HG03354 (cell line): Measurements from ENCODE around the gene CDK5R2.

Experiments used
- ATAC-seq: cut with Tn5 transposase; IDR thresholded peaks from one replicate; pipeline ENCODE4 v1.9.1; 2021; ENCODE audit warnings: mild to moderate bottlenecking; ENCODE audit not compliant: unreplicated experiment, poor library complexity, severe bottlenecking

CDK5R2 gene

DNA sequence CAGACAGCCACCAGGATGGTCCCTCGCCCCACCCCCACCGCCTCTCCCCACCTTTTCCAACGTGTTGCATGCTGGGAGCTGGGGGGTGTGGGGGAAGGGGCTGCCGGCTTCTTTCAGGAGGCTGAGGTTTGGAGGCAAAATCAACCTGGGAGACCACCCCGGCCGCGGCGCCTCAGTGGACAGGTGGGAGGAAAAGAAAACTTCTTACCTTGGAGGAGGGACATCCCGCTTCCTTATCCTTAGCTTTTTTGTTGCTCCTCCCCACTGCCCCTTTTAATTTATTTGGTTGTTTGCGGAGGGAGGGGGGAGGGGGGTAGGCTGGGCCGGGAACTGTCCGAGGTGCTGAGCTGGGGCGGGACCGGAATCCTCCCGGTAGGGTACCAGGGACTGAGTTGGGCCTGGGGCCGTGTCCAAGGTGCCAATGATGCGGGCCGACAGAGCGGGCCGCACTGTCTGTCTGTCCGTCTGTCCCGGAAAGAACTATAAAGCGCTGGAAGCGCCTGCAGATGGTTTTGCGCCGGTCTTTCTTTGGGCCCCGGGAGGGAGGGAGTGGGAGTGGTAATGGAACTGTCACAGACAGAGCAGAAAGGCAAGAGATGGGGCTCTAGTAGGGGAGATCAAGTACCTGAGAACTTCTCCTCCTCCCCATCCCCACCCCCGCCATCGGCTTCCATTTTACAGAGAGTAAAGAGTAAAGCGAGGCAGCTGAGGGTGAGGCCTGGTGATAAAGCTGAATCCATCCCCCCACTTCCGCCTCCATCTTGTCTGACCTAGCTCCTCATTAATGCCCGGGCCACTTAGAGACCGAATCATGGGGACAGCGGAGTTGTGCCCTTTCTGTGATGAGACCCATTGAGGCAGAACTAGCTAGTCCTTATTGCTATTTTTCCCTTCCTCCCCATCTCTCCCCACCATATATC, 2.4 kb downstream of the CDK5R2 start:
- no peak for ATAC-seq

DNA sequence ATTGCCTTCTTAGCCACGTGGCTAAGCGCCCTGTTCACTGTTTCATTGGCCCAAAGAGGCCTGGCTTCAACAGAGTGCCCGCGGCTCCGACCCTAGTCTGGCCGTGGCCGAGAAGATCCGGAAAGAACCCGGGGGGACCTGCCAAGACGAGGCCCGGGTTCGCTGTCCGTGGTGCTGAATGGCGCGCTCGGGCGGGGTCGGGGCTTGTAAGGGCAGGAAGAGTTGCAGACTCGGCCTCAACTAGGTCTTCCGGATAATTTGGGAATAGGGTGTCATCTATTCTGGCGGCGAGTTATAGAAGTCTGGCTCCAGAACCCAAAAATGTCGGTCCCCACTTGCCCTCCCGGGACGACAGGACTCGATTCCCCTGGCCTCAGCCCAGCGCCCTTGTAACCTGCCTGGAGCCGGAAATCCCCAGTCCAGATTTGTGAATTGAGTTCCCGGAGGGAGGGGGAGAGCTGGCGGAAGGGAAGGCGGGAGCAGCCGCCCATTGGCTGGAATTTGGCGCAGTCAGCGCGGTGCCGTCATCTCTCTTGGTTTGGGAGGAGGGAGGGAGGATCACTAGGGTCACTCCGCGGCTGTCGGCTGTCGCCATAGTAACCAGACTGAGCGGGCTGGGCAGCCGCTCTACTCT, 3.5 kb downstream of the CDK5R2 start:
- no peak for ATAC-seq

DNA sequence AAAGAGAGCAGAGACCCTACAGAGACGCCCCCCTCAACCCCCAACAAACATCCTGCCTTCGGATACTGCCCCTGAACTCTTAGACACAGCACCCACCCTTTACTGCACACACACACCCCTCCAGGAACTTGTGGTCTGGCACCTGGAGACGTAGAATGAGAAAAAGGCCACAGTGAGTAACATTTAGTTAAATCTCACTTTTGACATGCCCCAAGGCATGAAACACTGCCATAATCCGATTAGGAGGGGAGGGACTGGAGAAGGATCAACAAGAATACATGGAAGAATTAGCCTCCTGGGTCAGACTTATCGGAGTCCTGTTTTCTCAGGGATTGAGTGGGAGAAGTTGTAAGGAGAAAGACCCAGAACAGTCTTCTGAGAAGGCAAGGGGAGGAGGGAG, 4.1 kb downstream of the CDK5R2 start:
- ATAC-seq, result no peak

DNA sequence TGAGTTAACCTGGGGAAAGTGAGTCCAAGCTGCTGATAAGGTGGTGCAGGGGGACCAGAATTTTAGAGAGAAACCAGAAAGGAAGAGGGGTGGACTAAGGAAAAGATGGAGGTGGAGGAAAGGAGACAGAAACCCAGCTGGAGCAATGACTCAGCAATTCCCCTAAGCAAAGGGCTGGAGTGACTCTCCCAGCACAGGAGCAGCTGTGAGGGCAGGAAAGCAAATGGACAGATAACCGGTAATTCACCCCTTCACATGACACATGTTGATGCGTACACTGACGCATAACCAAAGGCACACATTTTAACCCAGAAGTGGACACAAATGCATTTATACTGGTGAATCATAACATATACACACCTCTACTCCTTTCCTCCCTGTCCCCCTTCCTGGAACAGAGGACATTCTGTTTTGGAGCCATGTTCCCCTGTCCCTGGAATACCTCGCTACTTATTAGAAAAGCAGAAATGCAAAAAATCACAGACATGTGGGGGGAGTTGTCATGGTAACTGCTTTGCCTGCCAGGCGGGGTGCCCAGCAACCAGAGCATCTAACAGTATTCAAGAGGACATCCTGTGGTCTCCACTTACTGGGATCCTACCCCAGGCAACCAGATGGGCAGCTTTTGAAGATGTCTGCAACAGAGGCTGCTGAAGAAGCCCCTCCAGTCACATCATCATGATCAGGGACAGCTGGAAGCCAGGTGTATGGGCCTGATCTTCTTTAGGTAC, 4.7 kb downstream of the CDK5R2 start:
- ATAC-seq, result no peak

DNA sequence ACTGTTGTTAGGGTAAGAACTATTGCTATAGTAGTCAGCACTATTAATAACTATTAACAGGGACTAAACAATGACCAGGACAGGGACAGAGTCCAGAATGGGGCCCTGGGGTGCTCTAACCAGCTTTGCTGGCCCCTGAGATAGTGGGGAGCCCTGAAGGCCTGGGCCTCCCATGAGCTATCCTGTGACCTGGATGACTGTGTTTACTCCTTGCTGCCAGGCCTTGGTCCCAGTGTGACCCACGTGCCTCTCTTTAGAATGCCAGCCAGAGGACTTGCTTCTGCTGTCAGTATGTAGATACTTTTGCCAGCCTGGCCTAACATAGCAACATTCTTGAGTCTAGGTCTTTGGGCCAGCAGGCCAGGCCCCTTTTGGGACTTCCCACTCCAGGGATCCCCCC, 11.4 kb downstream of the CDK5R2 start:
- no peak for ATAC-seq

DNA sequence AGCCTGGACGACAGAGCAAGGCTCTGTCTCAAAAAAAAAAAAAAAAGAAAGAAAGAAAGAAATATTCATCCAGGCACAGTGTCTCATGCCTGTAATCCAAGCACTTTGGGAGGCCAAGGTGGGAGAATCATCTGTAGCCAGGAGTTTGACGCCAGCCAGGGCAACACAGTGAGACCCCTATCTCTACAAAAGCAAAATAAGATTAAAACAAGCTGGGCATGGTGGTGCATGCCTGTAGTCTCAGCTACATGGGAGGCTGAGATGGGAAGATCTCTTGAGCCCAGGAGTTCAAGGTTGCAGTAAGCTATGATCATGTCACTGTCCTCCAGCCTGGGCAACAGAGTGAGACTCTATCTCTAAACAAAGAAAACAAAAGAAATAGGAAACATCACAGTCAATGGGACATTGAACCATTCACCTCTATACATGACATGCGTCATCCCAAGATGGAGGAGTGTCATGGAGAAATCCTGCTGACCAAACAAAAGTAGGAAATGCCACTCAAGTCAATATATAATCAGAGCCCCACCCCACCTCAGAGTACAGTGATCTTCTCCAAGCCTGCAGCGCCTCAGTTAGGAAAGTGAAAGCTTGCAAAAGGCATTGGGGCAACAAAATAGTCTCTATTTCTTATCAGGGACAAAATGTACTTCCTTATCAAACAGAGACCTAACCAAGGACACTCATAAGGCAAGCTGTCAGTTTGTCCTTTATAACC, 15.8 kb downstream of the CDK5R2 start:
- no peak for ATAC-seq

DNA sequence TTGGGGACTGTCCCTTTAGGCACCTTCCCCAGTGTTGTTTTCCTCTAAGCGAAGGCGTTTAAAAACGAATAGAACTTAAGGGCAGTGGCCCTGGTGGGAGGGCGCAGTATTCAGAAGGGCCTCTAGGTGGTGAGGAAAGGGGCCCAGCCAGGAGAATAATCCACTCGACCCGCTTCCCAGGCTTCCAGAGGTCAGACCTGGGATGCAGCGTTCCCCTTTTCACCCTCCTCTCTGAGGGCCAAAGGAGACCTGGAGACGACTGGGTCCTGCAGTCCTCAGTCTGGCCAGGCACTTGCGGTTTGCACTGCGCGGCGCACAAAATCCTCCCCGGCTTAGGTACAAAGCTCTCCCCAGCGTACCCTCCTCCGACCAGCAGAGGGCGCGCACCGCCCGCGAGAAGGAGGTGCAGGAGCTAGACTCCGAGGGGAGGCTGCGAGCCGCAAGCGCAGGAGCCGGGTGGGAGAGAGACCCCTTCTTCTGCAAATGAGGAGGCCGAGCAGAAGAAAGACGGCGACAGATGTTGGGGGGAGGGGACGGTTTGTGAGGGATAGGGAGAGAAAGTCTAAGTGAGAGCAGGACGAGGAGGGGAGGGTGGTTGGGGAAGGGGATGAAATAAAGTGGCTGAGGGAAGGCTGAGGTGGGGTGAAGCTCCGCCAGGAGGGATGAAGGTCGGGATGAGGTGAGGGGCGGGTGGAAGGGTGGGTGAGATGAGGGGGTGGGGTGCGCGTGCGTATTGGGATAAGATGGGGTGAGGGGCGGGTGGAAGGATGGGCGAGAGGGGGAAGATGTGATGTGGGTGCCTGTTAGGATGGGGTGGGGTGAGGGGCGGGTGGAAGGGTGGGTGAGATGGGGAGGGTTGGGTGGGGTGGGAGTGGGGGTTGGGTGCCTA, 20.6 kb downstream of the CDK5R2 start:
- peak; percentile 95 for ATAC-seq

DNA sequence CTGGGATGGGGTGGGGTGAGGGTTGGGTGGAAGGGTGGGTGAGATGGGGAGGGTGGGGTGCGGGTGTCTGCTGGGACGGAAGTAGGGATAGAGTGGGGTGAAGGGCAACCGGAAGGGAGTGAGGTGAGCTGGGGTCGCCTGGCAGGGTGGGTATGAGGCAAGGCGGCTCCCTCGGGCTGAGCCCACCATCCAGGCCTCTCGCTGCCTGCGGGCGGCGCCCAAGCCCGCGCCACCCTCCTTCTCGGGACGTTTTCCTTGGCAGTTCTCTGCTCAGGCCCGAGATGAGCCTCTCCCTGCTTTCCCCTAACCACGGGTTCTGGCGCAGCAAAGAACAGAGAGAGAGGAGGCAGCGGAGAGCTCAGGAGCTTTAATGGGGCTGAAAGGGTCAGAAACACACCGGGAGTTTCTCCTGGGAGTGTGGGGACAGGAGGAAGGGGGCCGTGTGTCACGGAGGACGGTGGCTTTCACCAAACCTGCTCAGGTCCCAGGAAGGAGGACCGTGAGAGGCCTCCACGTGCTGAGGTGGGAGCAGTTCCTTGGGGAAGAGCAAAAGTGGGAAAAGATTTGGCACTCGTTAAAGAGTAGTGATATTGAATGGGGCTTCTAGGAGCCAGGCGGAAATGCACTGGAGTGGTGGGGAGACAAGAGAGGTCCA, 21.4 kb downstream of the CDK5R2 start:
- no peak for ATAC-seq

DNA sequence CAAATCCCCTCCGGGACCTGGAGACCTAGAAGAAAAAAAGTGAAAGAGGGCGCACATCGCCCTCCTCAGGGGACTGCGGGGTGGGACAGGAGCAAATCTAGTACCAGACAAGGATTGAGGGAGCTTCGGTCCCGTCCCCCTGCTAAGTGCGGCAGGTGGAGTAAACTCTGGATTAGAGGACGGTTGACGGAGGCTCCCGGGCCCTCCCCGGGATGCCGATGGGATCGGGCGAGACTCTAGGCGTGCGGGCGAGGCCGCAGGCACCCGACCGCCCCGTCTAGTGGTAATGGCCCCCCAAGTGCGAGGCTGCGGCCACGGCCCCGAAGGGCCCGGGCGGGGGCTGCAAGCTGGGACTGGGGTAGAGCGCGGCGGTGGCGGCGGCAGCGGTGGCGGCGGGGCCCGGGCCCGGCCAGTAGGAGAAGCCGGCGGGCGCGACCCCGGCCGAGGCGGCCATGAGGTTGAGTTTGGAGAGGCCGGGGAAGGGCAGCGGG, 22.0 kb downstream of the CDK5R2 start:
- ATAC-seq, result no peak

DNA sequence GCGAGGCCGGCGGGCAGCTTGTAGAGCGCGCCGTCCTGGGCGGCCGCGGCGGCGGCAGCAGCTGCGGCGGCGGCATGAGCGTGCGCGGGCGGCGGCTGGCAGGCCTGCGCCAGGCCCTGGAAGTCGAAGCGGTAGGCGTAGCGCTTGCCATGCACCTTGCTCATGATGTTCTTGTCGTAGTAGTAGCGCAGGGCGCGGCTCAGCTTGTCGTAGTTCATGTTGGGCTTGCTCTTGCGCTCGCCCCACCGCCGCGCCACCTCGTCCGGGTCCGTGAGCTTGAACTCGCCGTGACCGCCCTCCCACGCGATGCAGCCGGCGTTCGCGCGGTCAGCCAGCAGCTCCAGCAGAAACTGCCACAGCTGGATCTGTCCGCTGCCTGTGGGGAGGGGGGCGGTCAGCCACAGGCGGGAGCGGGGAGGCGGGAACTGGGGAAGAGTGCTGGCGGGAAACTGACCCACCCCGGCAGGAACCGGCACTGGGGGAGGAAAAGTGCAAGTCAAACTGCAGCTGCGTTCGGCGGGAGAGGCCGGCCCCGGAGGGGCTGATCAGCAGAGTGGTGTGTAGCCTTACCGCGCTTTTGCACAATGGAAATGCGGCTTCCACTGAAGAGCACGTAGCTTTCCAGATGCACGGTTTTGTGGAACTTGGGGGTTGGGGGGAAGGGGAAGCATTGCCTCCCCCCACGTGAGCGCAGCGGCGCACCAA, 22.6 kb downstream of the CDK5R2 start:
- ATAC-seq, result no peak

DNA sequence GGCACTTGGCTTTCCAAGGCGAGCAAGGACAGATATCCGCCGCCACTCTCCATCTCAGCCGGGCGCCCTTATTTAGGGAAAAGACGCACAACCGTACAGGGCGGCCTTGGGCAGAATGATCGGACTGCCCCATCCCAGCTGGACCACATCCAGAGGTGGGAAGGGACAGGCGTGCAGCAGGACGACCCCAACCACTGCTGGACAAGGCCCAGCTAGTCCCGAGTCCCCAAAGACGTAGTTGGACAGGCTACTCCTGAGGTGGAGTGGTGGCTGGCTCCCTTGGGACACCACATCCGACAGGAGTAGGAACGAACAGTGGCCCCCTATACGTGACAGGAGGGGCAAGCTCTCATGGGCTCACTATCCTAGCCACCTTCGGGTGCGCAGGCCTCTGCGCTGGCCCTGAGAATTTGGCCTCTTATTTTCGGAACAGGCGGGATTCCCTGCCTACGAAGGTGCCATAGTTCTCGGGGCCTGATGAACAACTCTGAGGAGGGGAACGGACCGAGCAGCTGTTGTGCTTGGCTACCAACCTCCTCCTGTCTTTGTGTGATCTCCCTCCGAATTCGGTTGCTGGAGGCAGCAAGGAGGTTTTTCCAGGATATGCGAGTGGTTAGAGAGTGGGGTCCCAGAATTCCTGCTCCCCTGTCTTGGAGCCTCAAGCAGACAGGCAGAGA, 23.3 kb downstream of the CDK5R2 start:
- ATAC-seq, result no peak

DNA sequence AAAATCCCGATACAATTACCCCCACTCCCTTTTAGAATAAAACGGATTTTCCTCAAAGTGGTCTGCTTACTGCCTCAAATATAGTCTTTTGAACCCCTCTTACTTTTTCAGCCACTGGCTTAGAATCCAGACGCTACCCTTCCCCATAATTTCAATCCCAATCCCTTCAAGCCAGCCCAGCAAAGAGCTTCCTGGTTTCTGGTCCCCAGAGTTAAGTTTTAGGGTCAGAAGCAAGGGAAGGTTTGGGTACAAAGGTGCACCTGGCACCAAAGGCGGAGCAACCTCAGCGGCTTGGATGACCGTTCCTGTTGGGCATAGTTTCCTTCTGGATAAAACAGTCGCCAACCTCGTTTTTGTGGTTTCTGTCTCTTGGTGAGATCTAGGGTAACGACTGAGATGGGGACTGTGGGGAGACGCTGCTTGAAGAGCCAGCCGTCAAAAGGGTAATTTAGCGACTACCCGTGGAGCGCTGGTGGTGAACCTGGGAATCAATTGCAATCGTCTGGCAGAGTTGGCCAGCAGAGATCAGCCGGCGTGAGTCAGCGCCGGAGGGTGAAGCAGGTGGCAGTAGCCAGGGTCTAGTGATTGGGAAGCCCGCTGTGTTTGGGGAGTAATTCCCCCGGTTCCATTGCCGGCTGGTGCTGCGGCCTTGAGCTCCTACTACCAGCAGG, 23.9 kb downstream of the CDK5R2 start:
- no peak for ATAC-seq

DNA sequence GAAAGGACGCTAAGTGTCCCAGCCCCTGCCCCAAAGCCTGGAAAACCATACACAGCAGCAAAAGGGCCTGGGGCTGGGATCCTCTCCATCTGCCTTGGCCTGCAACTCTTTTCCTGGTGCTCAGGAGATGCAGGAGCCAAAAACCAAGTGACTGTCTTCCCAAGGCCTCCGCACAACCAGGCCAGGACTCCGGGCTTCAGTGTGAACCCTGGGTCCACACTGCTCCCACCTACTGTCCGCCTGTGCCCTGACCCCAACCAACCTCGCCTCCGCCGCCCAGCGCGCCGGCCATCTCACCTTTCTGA, 24.4 kb downstream of the CDK5R2 start:
- no peak for ATAC-seq

DNA sequence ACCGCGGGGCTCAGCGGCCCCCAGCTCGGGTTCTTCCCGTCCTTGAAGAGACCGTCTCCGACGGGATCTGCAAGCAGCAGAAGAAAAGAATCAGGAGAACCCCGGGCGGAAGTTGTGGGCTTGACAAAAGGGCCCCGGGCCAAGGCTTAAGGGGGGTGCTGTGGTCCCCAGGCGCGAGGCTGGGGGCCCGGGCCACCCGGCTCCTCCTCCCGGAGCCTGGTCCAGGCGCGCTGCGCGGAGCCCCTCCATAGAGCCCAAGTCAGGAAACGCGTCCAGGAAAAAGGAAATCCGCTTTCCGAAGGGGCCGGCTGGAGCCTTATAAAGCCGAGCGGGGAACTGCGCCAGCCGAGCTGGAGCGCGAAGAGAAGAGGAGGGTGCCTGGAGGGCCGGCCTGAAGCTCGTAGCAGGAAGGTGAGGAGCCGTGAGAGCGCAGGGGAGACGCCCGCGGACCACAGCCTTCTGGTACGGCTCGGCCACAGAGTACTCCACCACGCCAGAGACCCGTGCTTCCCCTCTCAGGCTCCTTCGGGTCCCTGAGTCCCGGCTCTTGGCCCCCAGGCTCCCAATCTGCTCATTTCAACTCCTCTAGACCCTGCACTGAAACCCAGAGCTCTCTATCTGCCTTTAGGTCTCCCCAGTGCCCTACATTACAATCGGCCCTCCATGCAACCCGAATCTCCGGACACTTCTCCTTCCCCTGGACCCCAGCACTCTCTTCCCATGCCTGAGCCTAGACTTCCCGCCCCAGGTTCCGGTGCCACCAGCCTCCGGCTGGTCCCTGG, 25.0 kb downstream of the CDK5R2 start:
- ATAC-seq, result no peak

DNA sequence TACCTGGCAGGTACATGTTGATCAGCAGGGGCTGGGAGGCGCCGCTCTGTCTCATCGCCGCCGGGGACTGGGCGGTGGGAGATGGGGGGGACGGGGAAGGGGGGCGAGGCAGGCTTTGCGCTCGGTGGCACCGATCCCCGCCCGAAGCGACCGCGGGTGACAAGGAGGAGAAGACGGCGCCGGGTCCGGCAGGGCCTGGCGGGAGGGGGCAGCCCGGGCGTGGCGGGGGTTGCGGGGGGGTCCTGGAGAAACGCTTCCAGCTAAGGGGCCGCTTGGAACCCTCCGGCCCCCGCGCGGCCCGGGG, 25.5 kb downstream of the CDK5R2 start, which contains the start of gene FEV:
TSS of gene FEV (minus strand) at position 164 of the 304 bp plus-strand sequence. CDS start at position 55, 109 bp downstream.
- no peak for ATAC-seq

DNA sequence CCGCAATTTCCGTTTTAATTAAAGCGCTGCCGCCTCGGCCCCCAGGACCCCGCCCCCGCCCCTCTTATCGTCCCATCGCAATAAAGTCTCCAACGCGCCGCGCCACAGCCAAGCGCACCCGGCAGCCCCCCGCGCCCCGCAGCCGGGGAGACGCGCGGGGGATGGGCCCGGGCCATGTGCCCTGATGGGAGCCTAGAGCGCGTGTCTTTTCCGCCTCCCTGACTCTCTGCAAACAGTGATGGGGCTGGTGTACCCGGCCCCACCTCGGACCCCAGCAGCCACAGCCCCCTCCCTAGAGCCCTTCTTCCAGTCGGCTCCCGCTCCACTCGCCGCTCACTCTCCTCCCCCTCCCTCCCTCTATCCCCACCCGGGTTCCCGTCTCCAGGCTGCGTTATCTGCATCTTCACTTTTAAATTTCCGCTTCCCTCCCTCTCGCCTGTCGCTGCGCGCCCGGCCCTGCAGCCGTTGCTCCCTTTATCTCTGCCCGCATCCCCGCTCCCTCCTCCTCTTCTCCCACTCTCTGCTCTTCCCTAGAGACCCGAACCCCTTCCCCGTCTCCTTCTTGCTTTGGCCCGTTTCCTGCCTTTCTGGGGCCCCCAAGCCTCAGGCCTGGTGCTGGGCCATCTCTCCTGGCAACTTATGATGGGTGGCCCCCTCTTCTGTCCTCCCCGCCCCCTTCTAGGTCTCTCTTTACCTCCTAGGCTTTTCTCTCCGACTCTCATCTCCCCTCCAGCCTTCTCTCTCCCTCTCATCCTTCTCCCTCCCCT, 26.0 kb downstream of the CDK5R2 start:
- no peak for ATAC-seq
